RWPE1 (cell line): ENCODE measurements around the gene ERO1B.

Experiments used
- CTCF ChIA-PET: fragments of 350-600 bp; sonication (Branson Sonifier 250); formaldehyde crosslinking; extraction: SDS; loops from one replicate; lab custom pipeline; 2021; lab: Yijun Ruan, JAX
- POLR2A ChIA-PET: fragments of 400-600 bp; formaldehyde crosslinking; extraction: SDS; loops from one replicate; lab custom pipeline; 2020; ENCODE audit warnings: antibody characterized with exemption; ENCODE audit not compliant: low non-redundant PET; lab: Yijun Ruan, JAX
- DNase-seq: peaks from one replicate; pipeline ENCODE4 v3.0.0; 2012; ENCODE audit warnings: low spot score
- H3K27ac ChIP-seq: fragments of 450-650 bp; 2 replicates; pipeline ENCODE4 v1.5.1; 2017
- TF ChIP-seq, protein P1 (sequence below): fragments of 450-650 bp; conservative IDR thresholded peaks from 2 replicates; pipeline ENCODE4 v1.5.1; 2017; ENCODE audit warnings: low read depth, mild to moderate bottlenecking

ERO1B gene

DNA sequence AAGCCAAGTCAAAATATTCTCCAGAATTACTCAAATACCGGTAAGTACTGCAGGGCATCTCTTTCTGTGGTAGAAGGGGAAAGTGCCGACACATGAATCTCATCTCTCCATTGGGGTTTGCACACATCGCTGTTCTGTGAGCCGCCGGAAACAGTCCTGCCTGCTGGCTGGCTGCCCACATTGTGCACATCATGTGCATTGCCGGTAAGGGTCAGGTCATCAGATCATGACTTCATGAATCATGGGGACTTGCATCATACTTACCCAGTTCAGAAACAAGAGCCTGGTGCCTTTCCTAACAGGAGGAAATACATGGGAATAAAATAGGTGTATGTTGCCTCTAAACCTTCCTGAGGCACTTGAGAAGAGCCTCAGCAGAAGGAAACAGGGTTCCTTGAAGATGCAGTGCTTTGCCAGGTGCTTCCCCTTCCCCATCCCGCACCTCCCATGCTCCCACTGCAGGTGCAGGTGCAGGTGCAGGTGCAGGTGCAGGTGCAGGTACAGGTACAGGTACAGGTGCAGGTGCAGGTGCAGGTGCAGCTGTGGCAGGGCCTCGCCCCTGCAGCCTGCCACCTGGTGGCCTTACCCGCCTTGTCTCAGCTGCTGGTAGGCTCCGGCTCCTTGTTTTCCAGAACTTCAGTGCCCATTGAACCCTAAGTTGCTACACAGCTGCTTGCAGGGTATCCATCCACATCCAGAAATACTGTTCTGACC is 112.9 kb downstream of the ERO1B start:
- POLR2A ChIA-PET, result no interaction called here
- TF ChIP-seq, protein P1, sequence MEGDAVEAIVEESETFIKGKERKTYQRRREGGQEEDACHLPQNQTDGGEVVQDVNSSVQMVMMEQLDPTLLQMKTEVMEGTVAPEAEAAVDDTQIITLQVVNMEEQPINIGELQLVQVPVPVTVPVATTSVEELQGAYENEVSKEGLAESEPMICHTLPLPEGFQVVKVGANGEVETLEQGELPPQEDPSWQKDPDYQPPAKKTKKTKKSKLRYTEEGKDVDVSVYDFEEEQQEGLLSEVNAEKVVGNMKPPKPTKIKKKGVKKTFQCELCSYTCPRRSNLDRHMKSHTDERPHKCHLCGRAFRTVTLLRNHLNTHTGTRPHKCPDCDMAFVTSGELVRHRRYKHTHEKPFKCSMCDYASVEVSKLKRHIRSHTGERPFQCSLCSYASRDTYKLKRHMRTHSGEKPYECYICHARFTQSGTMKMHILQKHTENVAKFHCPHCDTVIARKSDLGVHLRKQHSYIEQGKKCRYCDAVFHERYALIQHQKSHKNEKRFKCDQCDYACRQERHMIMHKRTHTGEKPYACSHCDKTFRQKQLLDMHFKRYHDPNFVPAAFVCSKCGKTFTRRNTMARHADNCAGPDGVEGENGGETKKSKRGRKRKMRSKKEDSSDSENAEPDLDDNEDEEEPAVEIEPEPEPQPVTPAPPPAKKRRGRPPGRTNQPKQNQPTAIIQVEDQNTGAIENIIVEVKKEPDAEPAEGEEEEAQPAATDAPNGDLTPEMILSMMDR, result no peak
- CTCF ChIA-PET, result interaction anchor here (0.5 to 0.6 kb wide), 2 partner anchors 8 to 15 kb away, joined by 5 to 8 read pairs; no protein-coding TSS in a partner anchor
- DNase-seq, result peak; percentile 56
- no peak overlapping the region for H3K27ac ChIP-seq

DNA sequence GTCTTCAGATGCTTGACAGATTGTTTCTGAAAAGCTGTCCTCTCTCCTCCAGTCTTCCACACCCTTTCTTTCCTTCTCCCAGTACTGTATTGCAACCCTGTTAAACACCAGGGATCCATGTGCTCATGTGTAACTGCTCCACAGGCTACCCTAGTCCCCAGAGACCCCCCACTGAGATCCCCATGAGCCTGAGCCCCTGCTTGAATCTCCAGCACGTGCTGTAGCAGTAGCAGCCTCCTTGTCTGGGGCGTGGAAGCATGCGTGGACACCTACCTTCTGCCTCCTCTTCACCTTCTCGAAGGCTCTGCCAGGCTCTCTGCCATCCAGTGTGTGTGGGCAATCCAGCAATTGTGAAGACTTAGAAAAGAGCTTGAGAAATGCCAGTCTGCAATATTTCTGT is 114.2 kb downstream of the ERO1B start:
- ChIA-PET POLR2A (no interaction called here), CTCF (interaction anchor here (0.5 to 0.8 kb wide), 2 partner anchors 20 to 161 kb away, joined by 4 to 11 read pairs; no protein-coding TSS in a partner anchor)
- TF ChIP-seq, protein P1, result no peak
- no peak for DNase-seq
- no peak overlapping the region for H3K27ac ChIP-seq

DNA sequence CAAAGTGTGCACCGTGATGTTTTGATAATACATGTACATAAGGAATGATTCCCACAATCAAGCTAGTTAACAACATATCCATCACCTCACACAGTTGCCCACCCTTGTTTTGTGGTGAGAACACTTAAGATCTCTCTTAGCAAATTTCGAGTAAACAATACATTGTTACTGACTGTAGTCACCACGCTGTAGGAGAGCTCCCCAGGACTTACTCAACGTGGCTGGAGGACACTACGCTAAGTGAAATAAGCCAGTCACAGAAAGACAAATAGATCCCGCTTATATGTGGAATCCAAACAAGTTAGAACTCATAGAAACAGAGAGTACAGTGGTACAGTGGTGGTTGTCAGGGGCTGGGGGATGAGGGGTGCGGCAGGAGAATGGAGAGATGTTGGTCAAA is 114.6 kb downstream of the ERO1B start:
- POLR2A ChIA-PET, result no interaction called here
- CTCF ChIA-PET, result interaction anchor here (0.8 kb wide), 1 partner anchor 322 kb away, joined by 5 read pairs; no protein-coding TSS in a partner anchor
- TF ChIP-seq, protein P1, result no peak

DNA sequence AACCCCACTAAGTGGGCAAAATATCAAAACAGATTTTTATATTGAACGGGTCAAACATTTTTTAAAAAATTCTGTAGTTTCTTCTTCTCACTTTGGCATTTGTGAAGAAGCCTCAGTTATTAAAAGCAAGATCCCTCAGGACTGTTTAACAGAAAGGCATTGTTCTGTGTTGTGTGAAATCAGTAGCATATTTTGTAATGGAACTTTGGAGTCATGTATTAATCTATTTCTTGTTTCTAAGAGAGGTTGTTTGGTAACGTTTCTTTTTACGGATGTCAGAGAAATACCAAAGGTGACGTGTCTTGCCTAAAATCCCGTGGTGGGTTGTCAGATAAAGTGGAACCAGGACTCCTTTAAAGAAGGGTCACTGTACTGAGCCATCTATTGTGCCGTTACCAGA is 115.7 kb downstream of the ERO1B start:
- H3K27ac ChIP-seq, result no peak overlapping the region
- TF ChIP-seq, protein P1, result no peak
- POLR2A ChIA-PET, result no interaction called here
- CTCF ChIA-PET, result no interaction called here
- no peak for DNase-seq

More for the DNA sequence above, 114.6 kb downstream of the ERO1B start:
- DNase-seq, result no peak
- H3K27ac ChIP-seq, result no peak overlapping the region
